ENCODE data around the gene NAA15. TPM values are rescaled to one million over a fixed set of nuclear protein-coding genes. Genes with fewer than 3 reads are reported as not detected.

The NAA15 gene
- total and polyA plus RNA-seq, 8 donors, result 4.8 to 55.1 (median 19.0) TPM

GRCh38 chr4:139416073-139416673, 114.9 kb downstream of the NAA15 start:
- Histone ChIP-seq H3K9me3 (peaks cover 0 to 13% (median 6%) of the 10 kb centered on the region in 4 donors), H3K4me1 (peaks cover 0 to 9% (median 0%) of the 10 kb centered on the region in 4 donors), H3K4me3 (no peak overlapping the region), H3K27me3 (no peaks in the 10 kb centered on the region), H3K36me3 (peaks cover 0 to 12% (median 1%) of the 10 kb centered on the region in 4 donors), H3K27ac (no peak overlapping the region)
- peak in 1 of 2 donors; percentile 57 for DNase-seq
- WGBS, 5 donors, result 78 to 89% (median 85%) methylated on average over 2 of the region's 2 CpGs
- TF ChIP-seq POLR2A (IDR thresholded peaks at IDR 0.05), result no peak
- peak in 5 of 7 experiments; percentile 37 to 81 (median 58) for TF ChIP-seq CTCF (IDR thresholded peaks at IDR 0.05)
- intact Hi-C loops (cut with DNase I; ENCODE audit: low total_unique reads), result no loop called here

- Histone ChIP-seq H3K4me1 (peaks cover 0 to 9% (median 0%) of the 10 kb centered on the region in 4 donors), H3K9me3 (peaks cover 0 to 8% (median 3%) of the 10 kb centered on the region in 4 donors), H3K27ac (peak overlapping the region in 3 of 5 donors; percentile 35 to 75 (median 57)), H3K4me3 (no peak overlapping the region), H3K27me3 (no peaks in the 10 kb centered on the region), H3K36me3 (peaks cover 0 to 10% (median 0%) of the 10 kb centered on the region in 4 donors)
- intact Hi-C loops (cut with DNase I; ENCODE audit: low total_unique reads), result no loop called here
- DNase-seq, result peak in 1 of 2 donors; percentile 78
- WGBS, 5 donors, result 64 to 82% (median 76%) methylated on average over 2 of the region's 2 CpGs
- TF ChIP-seq POLR2AphosphoS5 (IDR thresholded peaks at IDR 0.05) (peak in 2 of 3 donors; percentile 57 to 72), POLR2A (IDR thresholded peaks at IDR 0.05) (no peak), EP300 (IDR thresholded peaks at IDR 0.05) (no peak), CTCF (IDR thresholded peaks at IDR 0.05) (no peak)
These were observed 118.1 kb downstream of the NAA15 start for GRCh38 chr4:139419388-139419914.

GRCh38 chr4:139420652-139421051, 119.3 kb downstream of the NAA15 start:
- Histone ChIP-seq H3K27me3 (no peaks in the 10 kb centered on the region), H3K9me3 (no peaks in the 10 kb centered on the region), H3K36me3 (peaks cover 0 to 5% (median 0%) of the 10 kb centered on the region in 4 donors), H3K27ac (peak overlapping the region in 1 of 5 donors; percentile 75), H3K4me3 (no peak overlapping the region), H3K4me1 (peaks cover 0 to 9% (median 0%) of the 10 kb centered on the region in 4 donors)
- TF ChIP-seq EP300 (IDR thresholded peaks at IDR 0.05), result no peak
- no peak for TF ChIP-seq CTCF (IDR thresholded peaks at IDR 0.05)
- TF ChIP-seq POLR2A (IDR thresholded peaks at IDR 0.05), result no peak
- TF ChIP-seq POLR2AphosphoS5 (IDR thresholded peaks at IDR 0.05), result no peak
- DNase-seq, result no peak
- intact Hi-C loops (cut with DNase I; ENCODE audit: low total_unique reads), result no loop called here
- 92 to 100% (median 97%) methylated on average over 1 of the region's 1 CpG for WGBS, 5 donors

- intact Hi-C loops (cut with DNase I; ENCODE audit: low total_unique reads), result no loop called here
- WGBS, 5 donors, result 93 to 98% (median 94%) methylated on average over 22 to 23 of the region's 23 CpGs
- no peak for DNase-seq
- no peak for TF ChIP-seq POLR2A (IDR thresholded peaks at IDR 0.05)
- no peak for TF ChIP-seq CTCF (IDR thresholded peaks at IDR 0.05)
- no peak for TF ChIP-seq EP300 (IDR thresholded peaks at IDR 0.05)
- H3K4me3 ChIP-seq, result no peak overlapping the region
- no peaks in the 10 kb centered on the region for H3K4me1 ChIP-seq
- H3K27ac ChIP-seq, result no peak overlapping the region
- H3K27me3 ChIP-seq, result no peaks in the 10 kb centered on the region
- H3K9me3 ChIP-seq, result peaks cover 0 to 32% (median 9%) of the 10 kb centered on the region in 4 donors
- H3K36me3 ChIP-seq, result peaks cover 0 to 22% (median 12%) of the 10 kb centered on the region in 4 donors
These were observed 134.8 kb downstream of the NAA15 start for GRCh38 chr4:139436122-139436521.

Measured in stomach (tissue), 9 donors.